Suprapubic skin (tissue), 4 donors: ENCODE results near the gene DEXI.

Experiments
- CTCF ChIP-seq, 2 donors: fragments of 200-600 bp in 1 of 2; fragments of 450-650 bp in 1 of 2; sonication (generic) in 1 of 2; IDR thresholded peaks; one replicate each; pipeline ENCODE4 v1.5.1; 2016 to 2019; ENCODE audit warnings: antibody characterized with exemption in 2 of 2, mild to moderate bottlenecking in 1 of 2, moderate library complexity in 1 of 2
- EP300 ChIP-seq: sonication (generic); formaldehyde crosslinking; IDR thresholded peaks from one replicate; pipeline ENCODE4 v1.6.1; 2017; ENCODE audit warnings: antibody characterized with exemption
- POLR2A ChIP-seq, 2 donors: fragments of 450-650 bp; IDR thresholded peaks; one replicate each; pipeline ENCODE4 v1.6.1; 2017; ENCODE audit warnings: antibody characterized with exemption in 2 of 2, mild to moderate bottlenecking in 2 of 2, moderate library complexity in 2 of 2
- POLR2AphosphoS5 ChIP-seq, 3 donors: sonication (generic); formaldehyde crosslinking; IDR thresholded peaks; one replicate each; pipeline ENCODE4 v1.6.1; 2017; ENCODE audit warnings: antibody characterized with exemption in 3 of 3

- TF ChIP-seq EP300 (no peak), CTCF (IDR thresholded peaks at IDR 0.05) (no peak), POLR2A (IDR thresholded peaks at IDR 0.05) (no peak), POLR2AphosphoS5 (IDR thresholded peaks at IDR 0.05) (no peak)
These were observed 4.0 kb upstream of the DEXI start for GRCh38 chr16:10946308-10946707.
